A549 (cell line): ENCODE measurements around the gene ZNF793. TPM values are rescaled to one million over a fixed set of nuclear protein-coding genes. Genes with fewer than 3 reads are reported as not detected.

Experiments used
- ATAC-seq, 2 experiments: fragments of 200-7000 bp in 1 of 2; fragments of >200 bp in 1 of 2; cut with Nextera tagmentation in 1 of 2; cut with Tn5 transposase in 1 of 2; 3 replicates each; pipeline versions ENCODE4 v1.8.0 to v1.9.1; 2018 to 2020; ENCODE audit warnings: mild to moderate bottlenecking in 1 of 2, moderate library complexity in 1 of 2
- CTCF ChIA-PET: fragments of 300-600 bp; sonication (Branson Sonifier 250); formaldehyde crosslinking; extraction: SDS; loops from one replicate; lab custom pipeline; 2021; ENCODE audit warnings: antibody characterized with exemption, inconsistent platforms; lab: Yijun Ruan, JAX
- POLR2A ChIA-PET: fragments of 350-600 bp; formaldehyde crosslinking; extraction: SDS; loops from one replicate; lab custom pipeline; 2021; ENCODE audit warnings: antibody characterized with exemption, inconsistent platforms; lab: Yijun Ruan, JAX
- DNase-seq, 2 experiments: peaks; one replicate each; pipeline versions ENCODE4 v3.0.0 to v3.0.0-alpha.2; 2011 to 2016; ENCODE audit warnings: low read depth in 1 of 2, low spot score in 1 of 2
- FAIRE-seq: peaks from 2 replicates; lab custom pipeline; 2011; peaks lifted over from hg19 to GRCh38; lab: Jason Lieb, UNC
- H3K27ac ChIP-seq, 2 experiments: fragments of >200 bp; sonication (Bioruptor Twin); formaldehyde crosslinking; 3 replicates each; pipeline ENCODE4 v1.5.1; 2016 to 2017
- H3K4me1 ChIP-seq: fragments of >200 bp; sonication (Bioruptor Twin); formaldehyde crosslinking; 3 replicates; pipeline ENCODE4 v1.6.1; 2016
- H3K4me2 ChIP-seq: fragments of >200 bp; sonication (Bioruptor Twin); formaldehyde crosslinking; 3 replicates; pipeline ENCODE4 v1.6.1; 2016
- H3K4me3 ChIP-seq: fragments of >200 bp; sonication (Bioruptor Twin); formaldehyde crosslinking; 3 replicates; pipeline ENCODE4 v1.5.1; 2016
- H3K9me3 ChIP-seq: fragments of >200 bp; sonication (Bioruptor Twin); formaldehyde crosslinking; 3 replicates; pipeline ENCODE4 v1.6.1; 2016
- BHLHE40 ChIP-seq: IDR thresholded peaks from 2 replicates; pipeline ENCODE4 v1.6.1; 2012; ENCODE audit warnings: low read depth, low read length, inconsistent platforms
- CBX2 ChIP-seq: fragments of 200-600 bp; sonication (generic); IDR thresholded peaks from 2 replicates; pipeline ENCODE4 v1.6.1; 2016; ENCODE audit warnings: low read depth, mild to moderate bottlenecking, borderline replicate concordance
- CEBPB ChIP-seq, 2 experiments: fragments of >200 bp in 1 of 2; sonication (Bioruptor Twin) in 1 of 2; formaldehyde crosslinking in 1 of 2; IDR thresholded peaks; 2 replicates each; pipeline ENCODE4 v1.6.1; 2012 to 2016
- CHD4 ChIP-seq: fragments of 200-600 bp; sonication (generic); IDR thresholded peaks from 2 replicates; pipeline ENCODE4 v1.6.1; 2016; ENCODE audit warnings: antibody characterized with exemption, mild to moderate bottlenecking, borderline replicate concordance
- FOSB ChIP-seq: fragments of 250-450 bp; sonication (Bioruptor Pico); IDR thresholded peaks from 2 replicates; pipeline ENCODE4 v1.5.0; 2020; ENCODE audit warnings: mild to moderate bottlenecking, moderate library complexity
- FOXS1 ChIP-seq: fragments of 250-450 bp; sonication (Bioruptor Pico); IDR thresholded peaks from 2 replicates; pipeline ENCODE4 v1.5.0; 2020; ENCODE audit warnings: mild to moderate bottlenecking, moderate library complexity
- GATA3 ChIP-seq: IDR thresholded peaks from 2 replicates; pipeline ENCODE4 v1.6.1; 2012; ENCODE audit warnings: borderline replicate concordance
- HEYL ChIP-seq: fragments of 250-450 bp; sonication (Bioruptor Pico); IDR thresholded peaks from 2 replicates; pipeline ENCODE4 v1.8.0; 2021; ENCODE audit warnings: mild to moderate bottlenecking, moderate library complexity
- HOXB13 ChIP-seq: fragments of 250-450 bp; sonication (Bioruptor Pico); IDR thresholded peaks from 2 replicates; pipeline ENCODE4 v1.5.0; 2020; ENCODE audit warnings: low read depth, mild to moderate bottlenecking, moderate library complexity
- HOXB5 ChIP-seq: fragments of 250-450 bp; sonication (Bioruptor Pico); IDR thresholded peaks from 2 replicates; pipeline ENCODE4 v1.5.0; 2020; ENCODE audit warnings: mild to moderate bottlenecking, moderate library complexity
- JUN ChIP-seq, 2 experiments: fragments of >200 bp; sonication (Bioruptor Twin); formaldehyde crosslinking; IDR thresholded peaks; 2 replicates in 1 of 2; 3 replicates in 1 of 2; pipeline ENCODE4 v1.6.1; 2016 to 2017
- MAFK ChIP-seq: fragments of 450-650 bp; IDR thresholded peaks from 2 replicates; pipeline ENCODE4 v1.6.1; 2014; ENCODE audit not compliant: partially characterized antibody
- NFE2L2 ChIP-seq: fragments of 150-350 bp; conservative IDR thresholded peaks from 2 replicates; pipeline ENCODE4 v1.6.1; 2014; ENCODE audit warnings: low read length
- NPAS2 ChIP-seq: fragments of 250-450 bp; sonication (Bioruptor Pico); IDR thresholded peaks from 2 replicates; pipeline ENCODE4 v1.8.0; 2022; ENCODE audit warnings: mild to moderate bottlenecking, moderate library complexity, borderline replicate concordance
- NR3C1 ChIP-seq: fragments of >200 bp; sonication (Bioruptor Twin); formaldehyde crosslinking; IDR thresholded peaks from 3 replicates; pipeline ENCODE4 v1.6.1; 2017
- TP53 ChIP-seq: fragments of 250-450 bp; sonication (Bioruptor Pico); IDR thresholded peaks from 2 replicates; pipeline ENCODE4 v1.5.0; 2021; ENCODE audit warnings: mild to moderate bottlenecking, moderate library complexity
- ZFP36 ChIP-seq: fragments of 450-650 bp; IDR thresholded peaks from 2 replicates; pipeline ENCODE4 v1.6.1; 2014; ENCODE audit warnings: borderline replicate concordance; ENCODE audit not compliant: partially characterized antibody
- WGBS: methylation state at CpG from one replicate; pipeline ENCODE4 v1.1.6; 2017; ENCODE audit errors: missing lambda C conversion rate; 5-methylcytosine and 5-hydroxymethylcytosine counted together
- polyA plus RNA-seq, 4 experiments: library from polyadenylated mRNA; depleted of rRNA in 3 of 4; stranded (reverse); fragments of >200 nt; fragmentation: RNase III in 1 of 4; extraction: RNeasy Plus Mini Kit Qiagen cat#74134 plus additional on column Dnase treatment in 1 of 4; gene quantifications; 2 replicates in 3 of 4; 3 replicates in 1 of 4; pipeline ENCODE4 v1.2.3, GENCODE V29; 2011 to 2017
- TF ChIP-seq, protein P1 (sequence below): fragments of >200 bp; sonication (Bioruptor Twin); formaldehyde crosslinking; IDR thresholded peaks from 3 replicates; pipeline ENCODE4 v1.5.1; 2016
- TF ChIP-seq, protein P2 (sequence below): IDR thresholded peaks from 2 replicates; pipeline ENCODE4 v1.6.1; 2012; ENCODE audit warnings: low read depth, borderline replicate concordance
- TF ChIP-seq, protein P3 (sequence below): fragments of >200 bp; sonication (Bioruptor Twin); formaldehyde crosslinking; IDR thresholded peaks from 2 replicates; pipeline ENCODE4 v1.6.1; 2016
- TF ChIP-seq, protein P4 (sequence below): fragments of 250-450 bp; sonication (Bioruptor Pico); IDR thresholded peaks from 2 replicates; pipeline ENCODE4 v1.5.0; 2020; ENCODE audit warnings: low read depth, mild to moderate bottlenecking, moderate library complexity
- TF ChIP-seq, protein P5 (sequence below): fragments of >200 bp; sonication (Bioruptor Twin); formaldehyde crosslinking; IDR thresholded peaks from 3 replicates; pipeline ENCODE4 v1.6.1; 2016

ZNF793 gene
- polyA plus RNA-seq, 2 of the 4 experiments (the other 2 are of a cell fraction): 0.12 to 0.17 TPM

DNA sequence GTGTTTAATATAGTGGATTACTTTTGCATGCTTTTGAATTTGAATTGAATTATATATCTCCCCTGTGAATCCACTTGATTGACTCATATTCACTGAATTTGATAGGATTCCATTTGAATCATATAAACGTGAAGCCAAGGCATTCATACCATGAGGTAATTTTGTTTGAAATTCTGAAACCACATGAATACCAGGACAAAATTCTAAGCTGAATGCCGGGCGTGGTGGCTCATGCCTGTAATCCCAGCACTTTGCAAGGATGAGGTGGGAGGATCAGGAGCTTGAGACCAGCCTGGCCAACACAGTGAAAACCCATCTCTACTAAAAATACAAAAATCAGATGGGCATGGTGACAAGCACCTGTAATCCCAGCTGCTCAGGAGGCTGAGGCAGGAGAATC, 4.4 kb downstream of the ZNF793 start:
- no peaks in the 10 kb centered on the region for H3K4me1 ChIP-seq
- peak; percentile 23 for FAIRE-seq
- 8% methylated on average over 3 of the region's 3 CpGs for WGBS
- ChIA-PET CTCF (no interaction called here), POLR2A (no interaction called here)
- H3K9me3 ChIP-seq: peaks cover 87% of the 10 kb centered on the region
- no peak for ATAC-seq
- no peak overlapping the region for H3K4me2 ChIP-seq
- H3K27ac ChIP-seq: no peak overlapping the region
- H3K4me3 ChIP-seq: no peak overlapping the region
- TF ChIP-seq HOXB13 (CRISPR knock-in tag) (no peak), FOXS1 (no peak), CBX2 (no peak), GATA3 (no peak), FOSB (CRISPR knock-in tag) (no peak)
- TF ChIP-seq, protein P1, sequence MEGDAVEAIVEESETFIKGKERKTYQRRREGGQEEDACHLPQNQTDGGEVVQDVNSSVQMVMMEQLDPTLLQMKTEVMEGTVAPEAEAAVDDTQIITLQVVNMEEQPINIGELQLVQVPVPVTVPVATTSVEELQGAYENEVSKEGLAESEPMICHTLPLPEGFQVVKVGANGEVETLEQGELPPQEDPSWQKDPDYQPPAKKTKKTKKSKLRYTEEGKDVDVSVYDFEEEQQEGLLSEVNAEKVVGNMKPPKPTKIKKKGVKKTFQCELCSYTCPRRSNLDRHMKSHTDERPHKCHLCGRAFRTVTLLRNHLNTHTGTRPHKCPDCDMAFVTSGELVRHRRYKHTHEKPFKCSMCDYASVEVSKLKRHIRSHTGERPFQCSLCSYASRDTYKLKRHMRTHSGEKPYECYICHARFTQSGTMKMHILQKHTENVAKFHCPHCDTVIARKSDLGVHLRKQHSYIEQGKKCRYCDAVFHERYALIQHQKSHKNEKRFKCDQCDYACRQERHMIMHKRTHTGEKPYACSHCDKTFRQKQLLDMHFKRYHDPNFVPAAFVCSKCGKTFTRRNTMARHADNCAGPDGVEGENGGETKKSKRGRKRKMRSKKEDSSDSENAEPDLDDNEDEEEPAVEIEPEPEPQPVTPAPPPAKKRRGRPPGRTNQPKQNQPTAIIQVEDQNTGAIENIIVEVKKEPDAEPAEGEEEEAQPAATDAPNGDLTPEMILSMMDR: no peak
- TF ChIP-seq, protein P2, sequence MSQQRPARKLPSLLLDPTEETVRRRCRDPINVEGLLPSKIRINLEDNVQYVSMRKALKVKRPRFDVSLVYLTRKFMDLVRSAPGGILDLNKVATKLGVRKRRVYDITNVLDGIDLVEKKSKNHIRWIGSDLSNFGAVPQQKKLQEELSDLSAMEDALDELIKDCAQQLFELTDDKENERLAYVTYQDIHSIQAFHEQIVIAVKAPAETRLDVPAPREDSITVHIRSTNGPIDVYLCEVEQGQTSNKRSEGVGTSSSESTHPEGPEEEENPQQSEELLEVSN: no peak
- TF ChIP-seq, protein P3, sequence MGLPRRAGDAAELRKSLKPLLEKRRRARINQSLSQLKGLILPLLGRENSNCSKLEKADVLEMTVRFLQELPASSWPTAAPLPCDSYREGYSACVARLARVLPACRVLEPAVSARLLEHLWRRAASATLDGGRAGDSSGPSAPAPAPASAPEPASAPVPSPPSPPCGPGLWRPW: no peak
- no peak for DNase-seq

DNA sequence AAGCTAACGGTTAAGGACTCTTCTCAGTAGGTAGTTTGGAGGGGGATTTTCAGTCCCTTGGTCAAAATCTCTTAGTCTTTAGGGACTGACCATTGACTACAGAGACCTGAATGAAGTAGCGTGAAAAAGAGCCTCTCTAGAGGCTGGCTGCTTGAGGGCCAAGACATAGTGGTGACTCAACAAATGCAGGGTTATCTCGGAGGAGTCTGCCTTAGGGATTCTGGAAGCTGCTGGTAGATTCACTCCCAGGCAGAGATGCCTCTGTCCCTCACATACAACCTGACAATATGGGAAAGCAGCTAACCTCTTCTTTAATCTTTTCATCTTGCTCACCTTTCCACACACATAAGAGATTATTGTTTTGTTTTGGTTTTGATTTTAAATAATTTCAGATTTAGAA, 5.1 kb downstream of the ZNF793 start:
- TF ChIP-seq TP53 (CRISPR knock-in tag) (no peak), HOXB13 (CRISPR knock-in tag) (no peak), HOXB5 (no peak), BHLHE40 (no peak), FOSB (CRISPR knock-in tag) (no peak), CBX2 (no peak), JUN (IDR thresholded peaks at IDR 0.05) (no peak), NR3C1 (no peak), HEYL (no peak), NPAS2 (CRISPR knock-in tag) (no peak), CHD4 (no peak), ZFP36 (no peak), MAFK (no peak), NFE2L2 (no peak), CEBPB (IDR thresholded peaks at IDR 0.05) (no peak)
- TF ChIP-seq, protein P4, sequence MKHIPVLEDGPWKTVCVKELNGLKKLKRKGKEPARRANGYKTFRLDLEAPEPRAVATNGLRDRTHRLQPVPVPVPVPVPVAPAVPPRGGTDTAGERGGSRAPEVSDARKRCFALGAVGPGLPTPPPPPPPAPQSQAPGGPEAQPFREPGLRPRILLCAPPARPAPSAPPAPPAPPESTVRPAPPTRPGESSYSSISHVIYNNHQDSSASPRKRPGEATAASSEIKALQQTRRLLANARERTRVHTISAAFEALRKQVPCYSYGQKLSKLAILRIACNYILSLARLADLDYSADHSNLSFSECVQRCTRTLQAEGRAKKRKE (CRISPR knock-in tag): no peak
- TF ChIP-seq, protein P1: no peak
- TF ChIP-seq, protein P3: no peak
- TF ChIP-seq, protein P5, sequence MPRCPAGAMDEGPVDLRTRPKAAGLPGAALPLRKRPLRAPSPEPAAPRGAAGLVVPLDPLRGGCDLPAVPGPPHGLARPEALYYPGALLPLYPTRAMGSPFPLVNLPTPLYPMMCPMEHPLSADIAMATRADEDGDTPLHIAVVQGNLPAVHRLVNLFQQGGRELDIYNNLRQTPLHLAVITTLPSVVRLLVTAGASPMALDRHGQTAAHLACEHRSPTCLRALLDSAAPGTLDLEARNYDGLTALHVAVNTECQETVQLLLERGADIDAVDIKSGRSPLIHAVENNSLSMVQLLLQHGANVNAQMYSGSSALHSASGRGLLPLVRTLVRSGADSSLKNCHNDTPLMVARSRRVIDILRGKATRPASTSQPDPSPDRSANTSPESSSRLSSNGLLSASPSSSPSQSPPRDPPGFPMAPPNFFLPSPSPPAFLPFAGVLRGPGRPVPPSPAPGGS: no peak
- H3K4me2 ChIP-seq: no peak overlapping the region
- WGBS: 4% methylated on average over 3 of the region's 3 CpGs
- no peak for ATAC-seq
- H3K4me1 ChIP-seq: no peaks in the 10 kb centered on the region
- H3K4me3 ChIP-seq: no peak overlapping the region
- H3K27ac ChIP-seq: no peak overlapping the region
- FAIRE-seq: no peak
- ChIA-PET CTCF (no interaction called here), POLR2A (no interaction called here)
- peaks cover 87% of the 10 kb centered on the region for H3K9me3 ChIP-seq
- DNase-seq: no peak
